Motor neuron (in vitro differentiated cells): ENCODE measurements around the gene HTR6. TPM values are rescaled to one million over a fixed set of nuclear protein-coding genes. Genes with fewer than 3 reads are reported as not detected.
A peak's percentile ranks its signal among the peaks of the same experiment; 100 is the strongest.

ENCODE experiments used
- ATAC-seq, 8 experiments: fragments of 200-7000 bp; cut with Tn5 transposase; replicated peaks in 6 of 8; 2 replicates each; pipeline ENCODE4 v1.8.0; 2021; ENCODE audit warnings: mild to moderate bottlenecking in 8 of 8, moderate library complexity in 8 of 8
- H3K27ac ChIP-seq, 2 donors: fragments of 250-450 bp; sonication (Bioruptor Pico); 2 replicates each; pipeline ENCODE4 v1.9.0; 2021; ENCODE audit warnings: antibody characterized with exemption in 2 of 2, mild to moderate bottlenecking in 2 of 2, moderate library complexity in 1 of 2
- H3K4me1 ChIP-seq, 2 donors: fragments of 250-450 bp; sonication (Bioruptor Pico); replicated peaks in 1 of 2; 2 replicates each; pipeline ENCODE4 v1.6.1; 2021; ENCODE audit warnings: antibody characterized with exemption in 2 of 2, mild to moderate bottlenecking in 2 of 2, moderate library complexity in 1 of 2
- H3K4me3 ChIP-seq, 5 donors: fragments of 250-450 bp; sonication (Bioruptor Pico); 2 replicates each; pipeline ENCODE4 v1.9.0; 2021; ENCODE audit warnings: antibody characterized with exemption in 5 of 5, mild to moderate bottlenecking in 5 of 5, moderate library complexity in 4 of 5
- WGBS, 10 experiments: fragments of 450-650 bp; shearing (Covaris generic); methylation state at CpG; one replicate each; pipeline ENCODE4 v1.0.0; 2022; 5-methylcytosine and 5-hydroxymethylcytosine counted together
- in situ Hi-C, 9 experiments: fragments of 400-800 bp; cut with MboI; loops; one replicate each; pipeline ENCODE4 v1.15.0; 2021; ENCODE audit warnings: low sequenced_read_pairs in 9 of 9, low pct_unique_long_range_greater_than_20kb in 2 of 9; ENCODE audit not compliant: unreplicated experiment in 9 of 9
- total RNA-seq, 8 experiments: library from RNA; unstranded; fragments of 300-600 nt; gene quantifications; 2 replicates each; pipeline versions ENCODE4 v1.2.3 to v1.2.4, GENCODE V29; 2022

Gene HTR6
- total RNA-seq = under 1 TPM in 7 of 8 experiments, not detected in 1; 0.05 to 0.56 (median 0.31) TPM

DNA sequence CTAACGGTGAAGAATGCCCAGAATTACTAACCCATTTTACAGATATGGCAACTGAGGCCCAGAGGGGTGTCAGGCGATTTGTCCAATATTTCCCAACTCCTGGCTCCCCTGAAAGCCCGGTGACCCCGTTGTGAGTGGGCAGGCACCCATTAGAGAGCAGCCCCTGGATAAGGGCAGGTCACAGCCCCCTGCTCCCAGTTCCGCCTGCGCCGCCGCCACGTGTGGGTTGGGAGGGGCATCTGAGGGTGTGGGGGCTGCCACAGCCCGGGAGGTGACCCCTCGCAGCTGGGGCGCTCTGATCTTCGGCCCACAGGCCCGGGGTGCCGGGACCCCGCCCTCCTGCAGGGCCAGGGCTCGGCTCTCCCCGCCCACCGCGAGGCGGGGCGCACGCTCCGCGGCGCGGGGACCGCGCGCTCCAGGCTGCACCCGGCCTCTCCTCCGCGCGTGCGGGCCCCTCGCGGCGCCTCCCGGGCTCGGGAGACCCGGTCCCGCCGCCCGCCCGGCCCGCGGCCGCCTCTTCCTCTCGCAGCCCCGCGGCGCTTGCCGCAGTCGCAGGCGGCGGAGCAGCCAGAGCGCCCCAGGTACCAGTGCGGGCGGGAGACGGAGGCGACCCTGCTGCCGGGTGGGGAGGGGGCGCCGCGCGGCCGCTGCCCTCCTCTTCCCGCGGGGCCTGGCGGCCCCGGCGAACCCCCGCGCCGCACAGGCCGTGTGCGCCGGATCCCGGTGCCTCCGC is at the start of gene HTR6:
HTR6 (plus strand) TSS at position 423 of the 733 bp plus-strand sequence. CDS start 879 bp downstream, outside the sequence.
- peak; percentile 3 to 67 (median 52) for ATAC-seq
- WGBS, 10 experiments = 4 to 88% (median 17%) methylated on average over 1 to 8 of the region's 80 CpGs; no CpG with 5 or more reads in 4 of the 10 experiments
- peaks cover 0 to under 1% of the 10 kb centered on the region in 2 donors for H3K4me1 ChIP-seq
- peak within 1 kb of the TSS; percentile 29 to 46 (median 34) for H3K4me3 ChIP-seq
- in situ Hi-C loops = loop anchor here in 3 of 9 experiments (25.0 kb wide), 4 partner anchors 277 to 777 kb away; partner anchors contain the start of gene ALDH4A1 (in 1 of the 3)
- H3K27ac ChIP-seq = no peak within 1 kb of the TSS

DNA sequence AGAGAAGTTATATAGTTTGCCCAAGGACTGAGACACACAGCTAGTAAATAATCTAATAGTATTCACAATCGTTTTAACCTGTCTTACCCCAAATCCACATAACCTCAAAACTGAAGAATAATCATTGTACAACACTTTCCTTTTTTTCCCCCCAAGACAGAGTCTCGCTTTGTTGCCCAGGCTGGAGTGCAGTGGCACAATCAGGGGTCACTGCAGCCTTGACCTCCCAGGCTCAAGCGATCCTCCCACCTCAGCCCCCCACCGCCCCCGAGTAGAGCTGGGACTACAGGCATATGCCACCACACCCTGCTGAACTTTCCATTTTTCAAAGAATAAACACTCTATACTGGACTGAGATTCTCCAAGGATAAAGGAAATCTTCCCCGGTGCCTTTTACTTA is 49.2 kb upstream of the HTR6 start:
- WGBS, 10 experiments = 70 to 100% (median 85%) methylated on average over 1 to 5 of the region's 6 CpGs; no CpG with 5 or more reads in 4 of the 10 experiments
- no peak overlapping the region for H3K4me3 ChIP-seq
- in situ Hi-C loops = no loop called here
- peaks cover 7 to 12% of the 10 kb centered on the region in 2 donors for H3K4me1 ChIP-seq
- H3K27ac ChIP-seq = no peak overlapping the region
- no peak for ATAC-seq

DNA sequence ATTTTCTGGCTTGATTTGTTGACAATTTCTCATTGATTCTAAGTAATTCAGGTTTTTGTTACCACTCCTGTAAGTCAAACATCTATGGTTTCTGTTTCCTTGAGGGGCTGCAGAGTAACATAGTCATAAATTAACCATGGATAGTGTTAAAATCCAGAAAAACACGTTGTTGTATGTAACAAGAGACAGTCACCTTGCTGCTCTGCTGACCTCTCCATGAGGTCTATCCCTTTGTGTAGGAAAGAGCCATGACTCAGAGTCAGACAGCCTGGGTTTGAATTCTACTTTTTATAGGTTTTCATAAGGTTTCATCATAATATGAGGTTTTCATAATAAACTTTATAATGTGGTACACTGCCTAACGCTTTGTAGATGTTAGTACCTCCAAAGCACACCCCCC is 48.2 kb upstream of the HTR6 start:
- Histone ChIP-seq H3K4me3 (no peak overlapping the region), H3K4me1 (peaks cover 7 to 12% of the 10 kb centered on the region in 2 donors), H3K27ac (no peak overlapping the region)
- WGBS, 10 experiments = 0 to 100% (median 64%) methylated on average over 1 to 2 of the region's 2 CpGs; no CpG with 5 or more reads in 1 of the 10 experiments
- in situ Hi-C loops = no loop called here
- peak in 4 of 8 experiments; percentile 22 to 67 (median 48) for ATAC-seq

DNA sequence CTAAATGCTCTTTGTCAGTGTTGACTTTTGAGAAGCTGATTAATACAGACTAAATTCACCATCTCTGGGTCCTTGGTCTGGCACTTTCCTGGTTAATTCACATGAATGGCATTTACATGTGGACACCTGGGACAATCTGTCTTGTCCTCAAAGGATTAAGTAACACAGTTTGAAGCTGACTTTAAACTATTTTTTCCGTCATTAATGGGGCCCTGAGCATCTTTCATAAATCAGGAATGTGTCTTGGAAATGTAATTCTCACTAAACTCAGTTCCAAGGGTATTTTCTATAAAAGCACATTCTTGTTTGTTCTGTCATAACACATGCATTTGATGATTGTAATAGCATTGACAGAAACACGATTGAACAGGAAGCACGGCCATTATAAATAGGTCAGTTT is 47.3 kb upstream of the HTR6 start:
- 33 to 100% (median 83%) methylated on average over 1 to 3 of the region's 3 CpGs; no CpG with 5 or more reads in 2 of the 10 experiments for WGBS, 10 experiments
- Histone ChIP-seq H3K27ac (no peak overlapping the region), H3K4me3 (no peak overlapping the region), H3K4me1 (peaks cover 7 to 12% of the 10 kb centered on the region in 2 donors)
- ATAC-seq = no peak
- in situ Hi-C loops = no loop called here

DNA sequence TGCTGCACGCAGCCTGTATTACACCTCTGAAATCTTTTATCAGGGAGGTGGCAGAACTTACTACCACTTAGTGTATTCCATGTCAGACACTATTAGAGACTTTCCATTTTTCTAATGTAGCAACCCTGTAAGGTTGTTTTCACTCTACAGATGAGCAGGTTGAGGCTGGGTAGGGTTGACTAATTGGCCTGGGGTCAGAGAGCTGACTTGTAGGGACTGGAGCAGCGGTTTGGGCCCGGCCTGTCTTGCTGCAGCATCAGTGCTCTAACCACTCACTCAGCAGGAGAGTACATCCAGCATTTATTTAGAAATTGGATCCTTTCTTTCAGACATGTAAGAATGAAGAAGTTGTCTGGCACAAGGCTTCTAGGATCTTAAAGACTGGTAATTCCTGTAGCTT is 46.2 kb upstream of the HTR6 start:
- 83 to 100% (median 89%) methylated on average over 1 to 3 of the region's 3 CpGs; no CpG with 5 or more reads in 3 of the 10 experiments for WGBS, 10 experiments
- ATAC-seq = no peak

DNA sequence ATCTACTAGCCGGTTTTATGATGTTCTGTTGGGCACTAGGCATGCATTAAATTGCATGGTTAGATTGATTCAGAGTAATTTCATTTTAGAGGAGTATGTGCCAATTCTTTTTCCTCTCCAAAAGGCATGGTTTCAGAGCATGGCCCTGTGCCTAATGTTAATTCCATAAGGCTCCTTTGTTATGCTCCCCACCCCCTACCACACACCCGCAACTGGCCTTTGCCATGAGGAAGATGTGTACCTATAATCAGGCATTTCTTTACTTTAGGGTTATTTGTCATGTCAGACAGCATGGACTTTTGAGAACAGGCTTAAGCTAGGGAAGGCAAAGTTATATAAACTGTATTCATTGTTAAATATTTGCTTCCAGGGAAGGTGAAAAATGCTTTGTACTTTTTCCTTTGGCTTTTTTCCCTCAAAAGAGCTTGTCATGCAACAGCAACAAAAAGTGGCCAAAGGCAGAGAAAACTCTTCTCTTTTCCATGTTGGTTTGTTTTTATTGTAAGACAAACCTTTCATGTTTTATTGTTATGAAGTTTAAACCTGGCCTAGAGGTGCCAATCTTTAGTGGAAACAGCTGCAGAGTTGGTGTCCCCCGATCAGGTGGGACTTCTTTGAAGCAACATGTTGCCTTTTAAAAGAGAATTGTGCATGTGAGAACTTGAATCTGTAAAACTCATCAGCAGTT is 44.8 kb upstream of the HTR6 start:
- 31 to 88% (median 60%) methylated on average over 1 to 3 of the region's 3 CpGs; no CpG with 5 or more reads in 1 of the 10 experiments for WGBS, 10 experiments
- peaks cover 7 to 12% of the 10 kb centered on the region in 2 donors for H3K4me1 ChIP-seq
- peak in 1 of 8 experiments; percentile 84 for ATAC-seq
- H3K4me3 ChIP-seq = no peak overlapping the region
- no peak overlapping the region for H3K27ac ChIP-seq
- in situ Hi-C loops = no loop called here

More for the DNA sequence above, 46.2 kb upstream of the HTR6 start:
- H3K4me1 ChIP-seq = peaks cover 7 to 12% of the 10 kb centered on the region in 2 donors
- no peak overlapping the region for H3K4me3 ChIP-seq
- H3K27ac ChIP-seq = no peak overlapping the region
- in situ Hi-C loops = no loop called here

DNA sequence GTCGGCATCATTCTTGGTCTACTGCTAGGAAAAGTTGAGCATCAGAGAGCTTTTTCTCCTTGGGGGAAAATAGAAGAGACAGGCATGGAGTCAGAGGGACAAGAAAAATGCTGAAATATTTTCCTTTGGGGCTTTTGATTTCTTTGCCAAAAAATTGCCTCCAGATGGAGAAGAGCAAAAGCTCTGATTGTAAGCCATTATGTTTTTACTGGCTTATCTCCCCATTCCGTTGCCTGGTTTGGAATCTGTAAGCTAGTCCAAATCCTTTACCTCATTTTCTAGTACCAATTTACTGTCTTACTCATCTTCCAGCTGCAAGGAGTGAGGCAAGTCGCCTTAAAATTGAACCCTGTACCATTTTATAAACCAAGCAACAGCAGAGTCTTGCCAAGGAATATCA is 43.9 kb upstream of the HTR6 start:
- Histone ChIP-seq H3K4me1 (peaks cover 7 to 12% of the 10 kb centered on the region in 2 donors), H3K4me3 (no peak overlapping the region), H3K27ac (no peak overlapping the region)
- ATAC-seq = no peak
- WGBS, 10 experiments = 10 to 100% (median 91%) methylated on average over 2 to 3 of the region's 3 CpGs
- in situ Hi-C loops = no loop called here

DNA sequence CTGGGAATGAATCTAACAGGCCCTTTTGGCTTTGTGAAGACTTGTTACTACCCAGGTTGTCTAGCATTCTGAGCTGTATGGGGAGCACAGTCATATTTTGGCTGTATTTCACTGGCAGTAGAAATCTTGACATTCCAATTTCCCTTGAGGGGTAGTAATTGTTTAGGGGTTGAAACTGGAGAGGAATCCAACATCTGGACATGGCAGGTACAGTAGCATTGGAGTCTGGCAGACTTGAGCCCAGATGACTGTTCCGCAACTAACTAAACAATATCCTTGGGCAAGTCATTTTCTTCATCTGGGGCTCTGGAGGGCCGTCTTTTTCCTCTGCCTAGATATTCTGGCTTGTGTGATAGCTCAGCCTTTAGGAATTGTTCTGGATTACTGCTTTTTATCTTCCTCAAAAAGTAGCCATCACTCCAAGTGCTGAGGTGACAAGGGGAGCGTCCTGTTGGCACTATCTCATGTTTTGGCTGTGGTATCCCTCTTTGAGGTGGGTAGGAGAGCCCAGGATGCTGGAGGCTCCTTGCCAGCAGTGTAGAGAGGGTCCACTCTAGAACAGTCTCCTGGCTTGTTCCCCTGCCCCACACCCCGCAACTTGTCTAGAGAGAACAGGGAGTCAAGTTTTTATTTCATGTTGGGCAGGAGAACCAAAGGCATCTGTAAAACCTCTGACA is 43.3 kb upstream of the HTR6 start:
- in situ Hi-C loops = no loop called here
- Histone ChIP-seq H3K27ac (no peak overlapping the region), H3K4me1 (peaks cover 7 to 8% of the 10 kb centered on the region in 2 donors), H3K4me3 (no peak overlapping the region)
- WGBS, 10 experiments = 75 to 100% (median 100%) methylated on average over 2 to 4 of the region's 4 CpGs; no CpG with 5 or more reads in 3 of the 10 experiments
- ATAC-seq = no peak

DNA sequence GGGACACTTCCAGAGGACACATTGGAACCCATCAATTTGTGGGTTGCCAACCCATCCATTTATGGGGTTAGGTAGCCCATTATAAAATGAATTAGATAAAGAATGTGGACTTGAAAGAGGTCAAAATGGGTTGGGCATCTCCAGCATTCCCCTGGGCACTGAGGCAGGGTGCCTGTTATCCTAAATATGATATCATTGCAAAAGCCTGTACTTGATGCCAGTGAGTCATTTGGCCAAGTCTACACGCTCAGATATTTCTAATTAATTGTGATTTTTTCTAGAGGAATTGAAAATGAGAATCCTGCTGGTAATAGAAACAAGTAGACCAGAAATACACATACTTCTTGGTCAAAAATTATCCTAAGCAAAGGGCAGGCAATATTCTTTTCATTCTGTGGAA is 42.5 kb upstream of the HTR6 start:
- in situ Hi-C loops = no loop called here
- WGBS, 10 experiments = 17 to 100% (median 76%) methylated on average over 1 of the region's 1 CpG; no CpG with 5 or more reads in 4 of the 10 experiments
- ATAC-seq = peak in 1 of 8 experiments; percentile 38
- Histone ChIP-seq H3K27ac (no peak overlapping the region), H3K4me3 (no peak overlapping the region), H3K4me1 (peaks cover 3 to 7% of the 10 kb centered on the region in 2 donors)

DNA sequence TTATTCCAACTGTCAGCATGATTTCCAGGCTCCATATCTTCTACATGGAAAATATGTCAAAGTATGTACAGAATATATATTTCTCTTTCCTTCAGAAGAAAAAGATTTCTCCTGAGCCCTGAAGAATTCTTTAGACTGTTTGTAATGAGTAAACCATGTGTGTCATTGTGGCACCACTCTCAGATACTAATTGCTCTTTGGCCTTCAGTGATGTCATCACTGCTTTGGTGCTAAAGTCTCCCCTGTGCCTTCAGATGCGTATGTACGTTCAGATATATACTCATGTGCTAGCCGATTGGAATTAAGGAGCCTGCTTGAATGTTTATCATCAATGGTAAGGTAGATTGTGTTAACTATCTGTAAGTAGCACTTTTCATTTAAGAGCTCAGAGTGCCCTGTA is 41.2 kb upstream of the HTR6 start:
- peak in 1 of 8 experiments; percentile 73 for ATAC-seq
- Histone ChIP-seq H3K4me3 (no peak overlapping the region), H3K4me1 (peaks cover 0 to 7% of the 10 kb centered on the region in 2 donors), H3K27ac (no peak overlapping the region)
- in situ Hi-C loops = no loop called here
- 95 to 100% (median 100%) methylated on average over 1 to 3 of the region's 3 CpGs; no CpG with 5 or more reads in 4 of the 10 experiments for WGBS, 10 experiments

DNA sequence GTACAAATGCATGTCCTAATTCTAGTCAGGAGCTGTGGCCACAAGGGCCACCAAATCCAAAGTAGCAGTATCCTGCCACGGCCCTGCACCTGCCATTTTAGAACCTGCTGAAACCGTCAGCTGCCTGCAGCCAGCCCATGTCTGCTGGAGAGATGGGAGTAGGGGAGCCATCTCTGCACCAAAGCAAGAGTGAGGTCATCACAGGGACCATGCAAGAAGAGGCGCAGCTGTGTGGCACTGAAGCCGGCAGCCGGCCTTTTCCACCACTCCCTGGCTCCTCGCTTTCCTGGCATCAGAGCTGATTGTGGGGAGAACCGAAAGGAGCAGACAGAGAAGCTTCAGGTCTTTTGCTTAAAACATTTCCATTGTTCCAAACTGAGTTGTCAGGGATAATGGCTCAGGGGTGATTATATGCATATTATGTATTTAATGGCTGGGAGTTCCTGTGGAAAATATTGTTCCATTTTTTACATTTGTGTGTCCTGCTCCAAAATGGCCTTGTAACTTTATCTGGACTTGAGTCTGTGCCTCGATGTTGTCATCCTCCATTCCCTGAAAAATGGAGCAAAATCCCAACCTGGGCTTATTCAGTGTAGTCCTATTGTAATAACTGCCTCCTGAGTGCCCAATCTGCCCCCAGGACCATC is 39.3 kb upstream of the HTR6 start:
- Histone ChIP-seq H3K4me3 (no peak overlapping the region), H3K27ac (no peak overlapping the region), H3K4me1 (no peaks in the 10 kb centered on the region)
- in situ Hi-C loops = loop anchor here in 2 of 9 experiments (25.0 kb wide), 1 partner anchor 238 kb away; no protein-coding TSS in a partner anchor
- 85 to 100% (median 98%) methylated on average over 1 to 8 of the region's 8 CpGs; no CpG with 5 or more reads in 2 of the 10 experiments for WGBS, 10 experiments
- no peak for ATAC-seq

DNA sequence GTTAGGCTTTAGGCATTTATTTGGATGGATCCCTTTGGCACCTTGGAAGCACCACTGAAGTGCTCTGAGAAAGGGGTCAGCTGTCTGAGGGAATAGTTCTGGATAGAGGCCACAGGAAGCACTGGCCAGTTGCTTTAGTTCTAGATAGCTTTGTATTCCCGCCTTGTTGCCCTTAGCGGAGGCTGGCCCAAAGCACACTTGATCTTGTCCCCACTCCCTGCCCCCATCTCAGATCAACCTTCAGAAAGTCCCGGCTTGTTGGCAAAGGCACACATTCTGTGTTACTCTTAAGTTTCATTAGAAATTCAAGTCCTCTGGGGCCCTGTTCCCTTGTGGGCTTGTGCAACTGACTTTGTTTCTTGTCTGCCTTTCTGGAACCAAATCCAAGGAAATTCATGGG is 35.8 kb upstream of the HTR6 start:
- 83 to 100% (median 83%) methylated on average over 1 to 3 of the region's 3 CpGs; no CpG with 5 or more reads in 6 of the 10 experiments for WGBS, 10 experiments
- no peak for ATAC-seq
- in situ Hi-C loops = loop anchor here in 2 of 9 experiments (25.0 kb wide), 1 partner anchor 242 kb away; no protein-coding TSS in a partner anchor

More for the DNA sequence above, 35.8 kb upstream of the HTR6 start:
- Histone ChIP-seq H3K4me1 (peaks cover 5% of the 10 kb centered on the region in 2 donors), H3K4me3 (no peak overlapping the region), H3K27ac (no peak overlapping the region)
